ENCODE data around the gene MAJIN. TPM values are rescaled to one million over a fixed set of nuclear protein-coding genes. Genes with fewer than 3 reads are reported as not detected.

The MAJIN gene
- total and polyA plus RNA-seq, 11 donors, result not detected

GRCh38 chr11:64924910-64925284 is 47.0 kb downstream of the MAJIN start:
- TF ChIP-seq POLR2A (IDR thresholded peaks at IDR 0.05) (no peak), CTCF (IDR thresholded peaks at IDR 0.05) (no peak)
- Histone ChIP-seq H3K9me3 (no peaks in the 10 kb centered on the region), H3K27me3 (no peaks in the 10 kb centered on the region), H3K36me3 (peaks cover 0 to 37% (median 26%) of the 10 kb centered on the region in 9 donors), H3K4me1 (peaks cover 0 to 33% (median 23%) of the 10 kb centered on the region in 12 donors), H3K4me3 (peak overlapping the region; percentile 56 to 100 (median 96)), H3K27ac (peak overlapping the region; percentile 71 to 99 (median 96))
- peak in 1 of 5 donors; percentile 33 for DNase-seq
- 1% methylated on average over 18 to 24 of the region's 24 CpGs for WGBS, 4 donors
- intact Hi-C loops (cut with DNase I), result loop anchor here in 9 of 10 donors (1.0 to 10.0 kb wide), 9 partner anchors 52 to 200 kb away; partner anchors contain the start of genes ARL2 (in 6 of the 9), BATF2 (in 3 of the 9), FAU (in 1 of the 9) and MRPL49 (in 1 of the 9)
- ATAC-seq, result peak in 1 of 4 donors; percentile 4

- intact Hi-C loops (cut with DNase I), result loop anchor here in 8 of 10 donors (1.0 to 10.0 kb wide), 7 partner anchors 71 to 201 kb away; partner anchors contain the start of genes ARL2 (in 5 of the 8), BATF2 (in 2 of the 8), FAU (in 1 of the 8) and MRPL49 (in 1 of the 8)
- TF ChIP-seq CTCF (IDR thresholded peaks at IDR 0.05), result no peak
- TF ChIP-seq POLR2A (IDR thresholded peaks at IDR 0.05), result peak in 1 of 2 donors; percentile 87
- Histone ChIP-seq H3K36me3 (peaks cover 0 to 30% (median 20%) of the 10 kb centered on the region in 9 donors), H3K27me3 (no peaks in the 10 kb centered on the region), H3K27ac (peak within 1 kb of the TSS; percentile 71 to 99 (median 96)), H3K4me3 (peak within 1 kb of the TSS; percentile 56 to 100 (median 96)), H3K4me1 (peaks cover 0 to 39% (median 25%) of the 10 kb centered on the region in 12 donors), H3K9me3 (no peaks in the 10 kb centered on the region)
- peak; percentile 96 to 97 (median 96) for DNase-seq
- 0 to 4% (median 1%) methylated on average over 14 to 47 of the region's 47 CpGs for WGBS, 4 donors
- peak; percentile 96 to 98 (median 98) for ATAC-seq
These were observed 47.7 kb downstream of the MAJIN start, which contains the start of gene PPP2R5B for GRCh38 chr11:64923944-64924909. PPP2R5B (plus strand) TSS chr11:64924689; CDS start chr11:64925735, 1,046 bp downstream.

GRCh38 chr11:64923151-64923661 is 48.7 kb downstream of the MAJIN start:
- ATAC-seq (no peak), DNase-seq (no peak)
- H3K4me3 ChIP-seq, result peak overlapping the region in 7 of 12 donors; percentile 87 to 100 (median 95)
- no peaks in the 10 kb centered on the region for H3K9me3 ChIP-seq
- H3K36me3 ChIP-seq, result peaks cover 0 to 20% (median 9%) of the 10 kb centered on the region in 9 donors
- intact Hi-C loops (cut with DNase I), result loop anchor here in 6 of 10 donors (5.0 to 10.0 kb wide), 5 partner anchors 72 to 202 kb away; partner anchors contain the start of genes ARL2 (in 4 of the 6), BATF2 (in 1 of the 6), FAU (in 1 of the 6) and MRPL49 (in 1 of the 6)
- H3K27me3 ChIP-seq, result no peaks in the 10 kb centered on the region
- H3K27ac ChIP-seq, result peak overlapping the region in 7 of 12 donors; percentile 93 to 98 (median 96)
- WGBS, 4 donors, result 86 to 100% (median 90%) methylated on average over 3 to 11 of the region's 11 CpGs
- peaks cover 0 to 48% (median 30%) of the 10 kb centered on the region in 12 donors for H3K4me1 ChIP-seq
- TF ChIP-seq POLR2A (IDR thresholded peaks at IDR 0.05) (no peak), CTCF (IDR thresholded peaks at IDR 0.05) (no peak)

Data from heart left ventricle (tissue), 16 donors.